B cell (primary cell): ENCODE data around the gene KLHDC7A. TPM values are rescaled to one million over a fixed set of nuclear protein-coding genes. Genes with fewer than 3 reads are reported as not detected.

Source experiments
- ATAC-seq: fragments of 200-7000 bp; cut with Tn5 transposase; one replicate; pipeline ENCODE4 v1.10.0; 2021; ENCODE audit warnings: low read depth, mild to moderate bottlenecking, moderate number of reproducible peaks, moderate library complexity
- CTCF ChIA-PET: fragments of 350-600 bp; sonication (Branson Sonifier 250); formaldehyde crosslinking; loops from one replicate; lab custom pipeline; 2021; ENCODE audit warnings: antibody characterized with exemption, inconsistent platforms; lab: Charles Lee
- POLR2A ChIA-PET: fragments of 350-600 bp; sonication (Branson Sonifier 250); formaldehyde crosslinking; loops from one replicate; lab custom pipeline; 2021; ENCODE audit warnings: antibody characterized with exemption; lab: Charles Lee
- DNase-seq: peaks from one replicate; pipeline ENCODE4 v3.0.0; 2013
- H2AFZ ChIP-seq: 2 replicates; pipeline ENCODE4 v1.6.1; 2012; ENCODE audit warnings: mild to moderate bottlenecking, low read depth, low read length; ENCODE audit not compliant: insufficient read depth, poor library complexity, severe bottlenecking
- H3K27ac ChIP-seq, 2 donors: 1 replicate in 1 of 2; 2 replicates in 1 of 2; pipeline ENCODE4 v1.5.1; 2012 to 2013; ENCODE audit warnings: low read length in 2 of 2, mild to moderate bottlenecking in 2 of 2, moderate library complexity in 1 of 2
- H3K27me3 ChIP-seq, 4 experiments: fragments of 200-600 bp in 1 of 4; sonication (generic) in 1 of 4; replicated peaks in 1 of 4; 1 replicate in 2 of 4; 2 replicates in 2 of 4; pipeline versions ENCODE4 v1.6.1 to v1.7.0; 2013 to 2016; ENCODE audit warnings: low read length in 3 of 4, mild to moderate bottlenecking in 2 of 4, mixed read lengths in 1 of 4, moderate library complexity in 1 of 4; ENCODE audit not compliant: insufficient read depth in 4 of 4, control insufficient read depth in 3 of 4; ENCODE audit errors: control extremely low read depth in 1 of 4
- H3K36me3 ChIP-seq, 2 experiments: replicated peaks in 1 of 2; 1 replicate in 1 of 2; 2 replicates in 1 of 2; pipeline versions ENCODE4 v1.6.1 to v1.7.1; 2013; ENCODE audit warnings: low read length in 1 of 2; ENCODE audit not compliant: insufficient read depth in 2 of 2, control insufficient read depth in 1 of 2; ENCODE audit errors: control extremely low read depth in 1 of 2, extremely low read depth in 1 of 2
- H3K4me1 ChIP-seq, 2 donors: fragments of 200-600 bp in 1 of 2; sonication (generic) in 1 of 2; 1 replicate in 1 of 2; 2 replicates in 1 of 2; pipeline versions ENCODE4 v1.5.1 to v1.6.1; 2013 to 2017; ENCODE audit warnings: low read length in 2 of 2; ENCODE audit not compliant: control insufficient read depth in 2 of 2, insufficient read depth in 2 of 2
- H3K4me2 ChIP-seq: replicated peaks from 2 replicates; pipeline ENCODE3; 2012; ENCODE audit warnings: mild to moderate bottlenecking, low read depth, low read length; ENCODE audit not compliant: poor library complexity, severe bottlenecking
- H3K4me3 ChIP-seq, 5 experiments: fragments of 200-600 bp in 1 of 5; sonication (generic) in 1 of 5; 1 replicate in 3 of 5; 2 replicates in 2 of 5; pipeline versions ENCODE4 v1.5.1 to v1.7.0; 2011 to 2016; ENCODE audit warnings: low read length in 4 of 5, mild to moderate bottlenecking in 4 of 5, low read depth in 2 of 5, control low read depth in 1 of 5, moderate library complexity in 1 of 5; ENCODE audit not compliant: insufficient read depth in 1 of 5; ENCODE audit errors: control extremely low read depth in 1 of 5, extremely low read depth in 1 of 5
- H3K79me2 ChIP-seq: fragments of 200-600 bp; sonication (generic); one replicate; pipeline ENCODE4 v1.6.0; 2016; ENCODE audit warnings: low read length; ENCODE audit not compliant: control insufficient read depth, insufficient read depth
- H3K9ac ChIP-seq: fragments of 200-600 bp; sonication (generic); 2 replicates; pipeline ENCODE4 v1.6.1; 2017; ENCODE audit warnings: mild to moderate bottlenecking, low read length, moderate library complexity
- H3K9me3 ChIP-seq, 3 donors: one replicate each; pipeline versions ENCODE4 v1.6.1 to v1.7.1; 2013; ENCODE audit warnings: low read length in 2 of 3; ENCODE audit not compliant: control insufficient read depth in 2 of 3, insufficient read depth in 1 of 3; ENCODE audit errors: control extremely low read depth in 1 of 3
- H4K20me1 ChIP-seq: 2 replicates; pipeline ENCODE4 v1.6.0; 2012; ENCODE audit warnings: mild to moderate bottlenecking, low read length; ENCODE audit not compliant: insufficient read depth, control insufficient read depth, poor library complexity, severe bottlenecking
- H3K27ac Mint-ChIP-seq: one replicate; pipeline ENCODE4 v1.8.0; 2021; ENCODE audit warnings: mixed read lengths
- H3K27me3 Mint-ChIP-seq: one replicate; pipeline ENCODE4 v1.8.0; 2021; ENCODE audit warnings: mixed read lengths
- H3K4me1 Mint-ChIP-seq: one replicate; pipeline ENCODE4 v1.8.0; 2021; ENCODE audit warnings: mixed read lengths
- H3K4me3 Mint-ChIP-seq: one replicate; pipeline ENCODE4 v1.8.0; 2021; ENCODE audit warnings: mixed read lengths
- H3K9me3 Mint-ChIP-seq: one replicate; pipeline ENCODE4 v1.8.0; 2022; ENCODE audit warnings: mixed read lengths; ENCODE audit not compliant: insufficient read depth
- EZH2 ChIP-seq: IDR thresholded peaks from 2 replicates; pipeline ENCODE4 v1.6.1; 2012; ENCODE audit warnings: borderline replicate concordance, low read depth, mild to moderate bottlenecking, moderate library complexity, low read length; ENCODE audit not compliant: insufficient read depth, poor library complexity, severe bottlenecking
- WGBS: methylation state at CpG from one replicate; pipeline ENCODE4 v1.1.5; 2013; ENCODE audit warnings: missing lambda C conversion rate; ENCODE audit not compliant: insufficient coverage; 5-methylcytosine and 5-hydroxymethylcytosine counted together
- intact Hi-C: fragments of 100-400 bp; cut with micrococcal nuclease; formaldehyde crosslinking; loops from one replicate; pipeline ENCODE4 v1.10.0; 2022
- polyA plus RNA-seq: library from polyadenylated mRNA; depleted of rRNA; stranded (reverse); fragments of >200 nt; gene quantifications from 2 replicates; pipeline ENCODE4 v1.2.3, GENCODE V29; 2012
- total RNA-seq, 2 donors: library from RNA; stranded (reverse); fragments of 120-200 nt in 1 of 2; gene quantifications; 1 replicate in 1 of 2; 2 replicates in 1 of 2; pipeline versions ENCODE4 v1.2.3 to v1.2.4, GENCODE V29; 2013 to 2022
- TF ChIP-seq, protein P1 (sequence below): fragments of 200-600 bp; IDR thresholded peaks from one replicate; pipeline ENCODE4 v1.8.0; 2022; ENCODE audit warnings: antibody characterized with exemption, mild to moderate bottlenecking

KLHDC7A gene
- total and polyA plus RNA-seq, 2 donors (not counting 1 experiment from before 2014, with no cell fraction given), result not detected

DNA sequence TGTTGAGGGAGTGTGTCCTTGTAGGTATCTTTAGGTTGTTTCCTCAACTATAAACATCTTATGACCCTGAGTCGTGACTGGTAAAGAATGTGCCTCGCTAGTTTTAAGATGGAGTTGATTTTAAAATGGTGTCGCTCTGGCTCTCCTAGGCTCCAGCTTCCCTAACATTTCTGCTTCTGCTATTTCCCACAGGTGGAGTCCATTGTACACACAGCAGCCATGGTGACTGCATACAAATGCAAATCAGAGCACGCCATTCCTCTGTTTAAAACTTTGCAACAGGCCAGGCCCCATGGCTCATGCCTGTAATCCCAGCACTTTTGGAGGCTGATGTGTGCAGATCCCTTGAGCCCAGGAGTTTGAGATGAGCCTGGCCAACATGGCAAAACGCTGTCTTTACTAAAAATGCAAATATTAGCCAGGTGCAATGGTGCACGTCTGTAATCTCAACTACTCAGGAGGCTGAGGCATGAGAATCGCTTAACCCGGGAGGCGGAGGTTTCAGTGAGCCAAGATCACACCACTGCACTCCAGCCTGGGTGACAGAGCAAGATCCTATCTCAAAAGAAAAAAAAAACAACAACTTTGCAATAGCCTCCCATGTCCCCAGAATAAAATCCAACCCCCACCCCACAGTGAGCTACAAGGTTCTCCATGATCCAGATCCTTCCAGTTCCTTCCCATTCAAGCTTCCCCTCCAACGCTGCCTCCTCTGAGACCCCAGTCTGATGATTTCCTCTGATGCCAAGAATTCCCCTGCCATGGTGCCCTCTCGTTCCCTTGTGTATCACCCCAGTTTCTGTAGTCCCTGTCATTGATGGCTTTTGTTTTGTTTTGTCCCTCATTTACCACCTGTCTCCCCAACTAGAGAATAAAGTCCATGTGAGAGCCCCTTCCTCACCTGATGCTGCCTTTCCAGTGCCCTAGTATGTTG is 36.9 kb upstream of the KLHDC7A start:
- peaks cover 0 to 17% (median 0%) of the 10 kb centered on the region in 3 donors for H3K9me3 ChIP-seq
- TF ChIP-seq, protein P1, sequence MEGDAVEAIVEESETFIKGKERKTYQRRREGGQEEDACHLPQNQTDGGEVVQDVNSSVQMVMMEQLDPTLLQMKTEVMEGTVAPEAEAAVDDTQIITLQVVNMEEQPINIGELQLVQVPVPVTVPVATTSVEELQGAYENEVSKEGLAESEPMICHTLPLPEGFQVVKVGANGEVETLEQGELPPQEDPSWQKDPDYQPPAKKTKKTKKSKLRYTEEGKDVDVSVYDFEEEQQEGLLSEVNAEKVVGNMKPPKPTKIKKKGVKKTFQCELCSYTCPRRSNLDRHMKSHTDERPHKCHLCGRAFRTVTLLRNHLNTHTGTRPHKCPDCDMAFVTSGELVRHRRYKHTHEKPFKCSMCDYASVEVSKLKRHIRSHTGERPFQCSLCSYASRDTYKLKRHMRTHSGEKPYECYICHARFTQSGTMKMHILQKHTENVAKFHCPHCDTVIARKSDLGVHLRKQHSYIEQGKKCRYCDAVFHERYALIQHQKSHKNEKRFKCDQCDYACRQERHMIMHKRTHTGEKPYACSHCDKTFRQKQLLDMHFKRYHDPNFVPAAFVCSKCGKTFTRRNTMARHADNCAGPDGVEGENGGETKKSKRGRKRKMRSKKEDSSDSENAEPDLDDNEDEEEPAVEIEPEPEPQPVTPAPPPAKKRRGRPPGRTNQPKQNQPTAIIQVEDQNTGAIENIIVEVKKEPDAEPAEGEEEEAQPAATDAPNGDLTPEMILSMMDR, result no peak
- TF ChIP-seq EZH2, result no peak
- ChIA-PET CTCF (no interaction called here), POLR2A (no interaction called here)
- DNase-seq, result no peak
- H3K4me1 ChIP-seq, result no peaks in the 10 kb centered on the region
- no peak overlapping the region for H3K27ac Mint-ChIP-seq
- H3K79me2 ChIP-seq, result no peaks in the 10 kb centered on the region
- no peak overlapping the region for H3K9ac ChIP-seq
- H3K4me1 Mint-ChIP-seq, result no peaks in the 10 kb centered on the region
- H3K4me3 Mint-ChIP-seq, result no peak overlapping the region
- peaks cover 10% of the 10 kb centered on the region for H3K27me3 Mint-ChIP-seq
- no peak overlapping the region for H2AFZ ChIP-seq
- H3K27ac ChIP-seq, result no peak overlapping the region
- no peak overlapping the region for H3K4me3 ChIP-seq
- peaks cover 0 to 3% (median 1%) of the 10 kb centered on the region in 4 experiments for H3K27me3 ChIP-seq
- peaks cover 2% of the 10 kb centered on the region for H3K9me3 Mint-ChIP-seq
- H3K36me3 ChIP-seq, result no peaks in the 10 kb centered on the region
- no peak for ATAC-seq
- no peak overlapping the region for H3K4me2 ChIP-seq
- H4K20me1 ChIP-seq, result no peaks in the 10 kb centered on the region
- WGBS, result 76% methylated on average over 9 of the region's 11 CpGs
- intact Hi-C loops, result no loop called here

DNA sequence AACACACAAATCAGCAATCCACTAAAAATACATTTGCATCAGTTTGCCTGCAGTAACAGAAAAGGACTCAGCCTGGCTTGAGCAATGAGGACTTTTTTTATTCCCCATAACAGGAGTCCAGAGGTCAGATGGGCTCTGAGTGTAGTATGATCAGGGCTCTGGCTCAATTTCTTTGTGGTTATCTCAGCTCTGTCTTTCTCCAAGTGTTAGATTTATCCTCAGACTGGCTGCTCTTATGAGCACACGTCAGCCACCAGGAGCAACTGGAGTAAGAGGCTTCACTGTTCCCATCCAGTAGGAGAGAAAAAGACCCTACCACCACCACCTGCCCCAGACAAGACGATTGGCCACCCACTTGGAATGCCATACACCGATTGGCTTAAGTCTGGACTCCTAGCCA is 36.2 kb upstream of the KLHDC7A start:
- Histone ChIP-seq H3K4me1 (no peaks in the 10 kb centered on the region), H3K36me3 (no peaks in the 10 kb centered on the region), H3K4me3 (no peak overlapping the region), H2AFZ (no peak overlapping the region), H3K79me2 (no peaks in the 10 kb centered on the region), H3K27ac (no peak overlapping the region), H3K27me3 (peaks cover 0 to 5% (median 1%) of the 10 kb centered on the region in 4 experiments), H3K9ac (no peak overlapping the region), H3K4me2 (no peak overlapping the region), H3K9me3 (peaks cover 0 to 17% (median 0%) of the 10 kb centered on the region in 3 donors), H4K20me1 (no peaks in the 10 kb centered on the region)
- Mint-ChIP-seq H3K9me3 (peaks cover 2% of the 10 kb centered on the region), H3K27me3 (peaks cover 11% of the 10 kb centered on the region), H3K27ac (no peak overlapping the region), H3K4me1 (no peaks in the 10 kb centered on the region), H3K4me3 (no peak overlapping the region)
- no peak for TF ChIP-seq EZH2
- TF ChIP-seq, protein P1, result no peak
- ATAC-seq (no peak), DNase-seq (no peak)
- POLR2A ChIA-PET, result no interaction called here
- WGBS, result 82% methylated on average over 2 of the region's 3 CpGs
- intact Hi-C loops, result no loop called here
- CTCF ChIA-PET, result no interaction called here
